ENCODE results near the gene ITPKC. TPM values are rescaled to one million over a fixed set of nuclear protein-coding genes. Genes with fewer than 3 reads are reported as not detected.
A peak's percentile ranks its signal among the peaks of the same experiment; 100 is the strongest.

Gene ITPKC
- total and polyA plus RNA-seq, 2 of the 13 experiments (the other 11 are each of a cell fraction or from before 2014, with no cell fraction given), result 6.9 to 11.2 TPM

DNA sequence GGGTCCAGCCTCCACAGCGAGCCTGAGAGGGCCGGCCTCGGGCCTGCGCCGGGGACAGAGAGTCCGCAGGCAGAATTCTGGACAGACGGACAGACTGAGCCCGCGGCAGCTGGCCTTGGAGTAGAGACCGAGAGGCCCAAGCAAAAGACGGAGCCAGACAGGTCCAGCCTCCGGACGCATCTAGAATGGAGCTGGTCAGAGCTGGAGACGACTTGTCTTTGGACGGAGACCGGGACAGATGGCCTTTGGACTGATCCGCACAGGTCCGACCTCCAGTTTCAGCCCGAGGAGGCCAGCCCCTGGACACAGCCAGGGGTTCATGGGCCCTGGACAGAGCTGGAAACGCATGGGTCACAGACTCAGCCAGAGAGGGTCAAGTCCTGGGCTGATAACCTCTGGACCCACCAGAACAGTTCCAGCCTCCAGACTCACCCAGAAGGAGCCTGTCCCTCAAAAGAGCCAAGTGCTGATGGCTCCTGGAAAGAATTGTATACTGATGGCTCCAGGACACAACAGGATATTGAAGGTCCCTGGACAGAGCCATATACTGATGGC, 490 bp downstream of the ITPKC start (continued):
- peak; percentile 35 for TF ChIP-seq ASH2L (IDR thresholded peaks at IDR 0.05; ENCODE audit: insufficient read length, low read depth, low read length)
- TF ChIP-seq ZNF451 (CRISPR knock-in tag; IDR thresholded peaks at IDR 0.05), result no peak
- TF ChIP-seq ARID5B (CRISPR knock-in tag; IDR thresholded peaks at IDR 0.05), result no peak
- TF ChIP-seq HHEX (CRISPR knock-in tag; IDR thresholded peaks at IDR 0.05), result no peak
- TF ChIP-seq RXRA (CRISPR knock-in tag; IDR thresholded peaks at IDR 0.05), result 0 out of 2 replicates have a peak, but pooled peaks have one; percentile 9
- TF ChIP-seq RBAK (CRISPR knock-in tag; IDR thresholded peaks at IDR 0.05), result no peak
- peak; percentile 34 for TF ChIP-seq TAF1 (CRISPR knock-in tag; IDR thresholded peaks at IDR 0.05)
- TF ChIP-seq POLR2G (IDR thresholded peaks at IDR 0.05; ENCODE audit: low read depth, low read length), result peak; percentile 30; the same call in 1 of the 2 replicates
- TF ChIP-seq ATF6 (CRISPR knock-in tag; conservative IDR thresholded peaks at IDR 0.05), result 0 out of 2 replicates have a peak, but pooled peaks have one; percentile 27
- TF ChIP-seq ZFY (CRISPR knock-in tag; IDR thresholded peaks at IDR 0.05), result peak; percentile 84
- TF ChIP-seq ZNF335 (CRISPR knock-in tag; IDR thresholded peaks at IDR 0.05), result 0 out of 2 replicates have a peak, but pooled peaks have one; percentile 0
- TF ChIP-seq ZNF260 (CRISPR knock-in tag; IDR thresholded peaks at IDR 0.05; ENCODE audit: borderline replicate concordance, low read depth), result no peak

Data from HepG2 (cell line).